Keratinocyte (primary cell): ENCODE measurements around the gene ARMC6. TPM values are rescaled to one million over a fixed set of nuclear protein-coding genes. Genes with fewer than 3 reads are reported as not detected.

Experiments used
- DNase-seq: peaks from one replicate; pipeline ENCODE4 v3.0.0-alpha.2; 2011; ENCODE audit warnings: low read depth, missing footprints, low spot score
- FAIRE-seq: peaks from 2 replicates; lab custom pipeline; 2011; peaks lifted over from hg19 to GRCh38; lab: Jason Lieb, UNC
- H2AFZ ChIP-seq: 2 replicates; pipeline ENCODE4 v1.6.0; 2012; ENCODE audit warnings: low read length, control low read depth, inconsistent platforms; ENCODE audit not compliant: control insufficient read depth
- H3K27ac ChIP-seq: 2 replicates; pipeline ENCODE4 v1.5.1; 2011; ENCODE audit warnings: low read length; ENCODE audit not compliant: control insufficient read depth, insufficient read depth
- H3K27me3 ChIP-seq: 3 replicates; pipeline ENCODE4 v1.6.0; 2011; ENCODE audit warnings: low read length; ENCODE audit not compliant: control insufficient read depth, insufficient read depth; ENCODE audit errors: extremely low read depth
- H3K36me3 ChIP-seq, 2 experiments: 2 replicates in 1 of 2; 3 replicates in 1 of 2; pipeline ENCODE4 v1.5.1; 2011; ENCODE audit warnings: low read length in 2 of 2, mild to moderate bottlenecking in 1 of 2; ENCODE audit not compliant: control insufficient read depth in 2 of 2, insufficient read depth in 2 of 2; ENCODE audit errors: extremely low read depth in 1 of 2
- H3K4me1 ChIP-seq: 3 replicates; pipeline ENCODE4 v1.5.1; 2011; ENCODE audit warnings: low read length; ENCODE audit not compliant: control insufficient read depth, insufficient read depth; ENCODE audit errors: extremely low read depth
- H3K4me2 ChIP-seq: 3 replicates; pipeline ENCODE4 v1.6.0; 2011; ENCODE audit warnings: low read depth, low read length; ENCODE audit not compliant: control insufficient read depth, insufficient read depth; ENCODE audit errors: extremely low read depth
- H3K4me3 ChIP-seq, 3 experiments: fragments of 200-600 bp in 1 of 3; sonication (generic) in 1 of 3; 2 replicates in 2 of 3; 3 replicates in 1 of 3; pipeline ENCODE4 v1.5.1; 2011 to 2016; ENCODE audit warnings: low read length in 3 of 3, mild to moderate bottlenecking in 3 of 3, control low read depth in 2 of 3, inconsistent platforms in 1 of 3, low read depth in 1 of 3, mixed read lengths in 1 of 3, mixed run types in 1 of 3, moderate library complexity in 1 of 3; ENCODE audit not compliant: control insufficient read depth in 2 of 3, insufficient read depth in 2 of 3; ENCODE audit errors: extremely low read depth in 1 of 3
- H3K79me2 ChIP-seq: 2 replicates; pipeline ENCODE4 v1.6.0; 2012; ENCODE audit warnings: low read length; ENCODE audit not compliant: control insufficient read depth, insufficient read depth
- H3K9ac ChIP-seq: 3 replicates; pipeline ENCODE4 v1.6.0; 2011; ENCODE audit warnings: low read length; ENCODE audit not compliant: control insufficient read depth, insufficient read depth; ENCODE audit errors: extremely low read depth
- H3K9me1 ChIP-seq: 3 replicates; pipeline ENCODE4 v1.6.0; 2011; ENCODE audit warnings: low read length; ENCODE audit not compliant: control insufficient read depth, insufficient read depth; ENCODE audit errors: extremely low read depth
- H3K9me3 ChIP-seq: 2 replicates; pipeline ENCODE4 v1.5.1; 2012; ENCODE audit warnings: low read depth, low read length; ENCODE audit not compliant: control insufficient read depth
- H4K20me1 ChIP-seq: 3 replicates; pipeline ENCODE4 v1.6.0; 2011; ENCODE audit warnings: low read length; ENCODE audit not compliant: control insufficient read depth, insufficient read depth; ENCODE audit errors: extremely low read depth
- EZH2 ChIP-seq: IDR thresholded peaks from one replicate; pipeline ENCODE4 v1.6.1; 2012; ENCODE audit warnings: inconsistent platforms, mild to moderate bottlenecking, low read length, moderate library complexity
- dilution Hi-C: fragments of 300-500 bp; cut with MboI; formaldehyde crosslinking; loops from one replicate; pipeline ENCODE4 v1.7.0; 2020; ENCODE audit warnings: low sequenced_read_pairs; ENCODE audit not compliant: extremely low pct_ligation_motif_present
- polyA plus RNA-seq, 5 experiments: library from polyadenylated mRNA; depleted of rRNA in 3 of 5; stranded (reverse) in 3 of 5; stranded (forward) in 1 of 5; unstranded in 1 of 5; fragments of >200 nt; gene quantifications; 1 replicate in 1 of 5; 2 replicates in 3 of 5; 3 replicates in 1 of 5; pipeline versions ENCODE4 v1.2.1 to v1.2.3, GENCODE V29; 2011 to 2012; ENCODE audit warnings: missing spikeins in 2 of 5, low read depth in 1 of 5, low replicate concordance in 1 of 5
- TF ChIP-seq, protein P1 (sequence below), 3 experiments: IDR thresholded peaks in 1 of 3; conservative IDR thresholded peaks in 1 of 3; optimal IDR thresholded peaks in 1 of 3; 2 replicates in 2 of 3; 3 replicates in 1 of 3; pipeline versions ENCODE3 to v1.5.1; 2011; ENCODE audit warnings: low read length in 3 of 3, mild to moderate bottlenecking in 3 of 3, moderate library complexity in 2 of 3, control low read depth in 1 of 3, inconsistent platforms in 1 of 3; ENCODE audit not compliant: insufficient read depth in 2 of 3; ENCODE audit errors: extremely low read depth in 1 of 3

ARMC6 gene
- polyA plus RNA-seq, 1 donor (not counting 4 experiments of a cell fraction or from before 2014, with no cell fraction given): 23.8 TPM

DNA sequence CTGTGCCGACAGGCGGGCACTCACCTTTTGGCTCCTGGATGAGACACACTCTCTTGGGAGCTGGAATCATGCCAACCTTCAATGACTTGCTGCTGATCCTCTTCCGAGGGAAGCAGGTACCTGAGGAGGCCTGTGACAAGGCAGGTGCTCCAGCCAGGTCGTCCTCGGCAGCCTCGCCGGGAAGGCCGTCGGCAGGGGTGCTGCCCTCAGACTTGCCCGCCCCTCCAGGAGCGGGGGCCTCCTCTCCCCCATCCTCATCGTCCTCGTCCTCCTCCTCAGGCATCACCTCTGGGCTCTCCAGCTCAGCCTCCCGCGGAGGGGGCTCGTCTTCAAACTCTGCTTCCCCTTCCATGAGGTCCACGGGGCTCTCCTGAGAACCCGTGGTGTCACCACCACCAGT, 29.3 kb upstream of the ARMC6 start:
- H3K9me1 ChIP-seq: no peaks in the 10 kb centered on the region
- dilution Hi-C loops: no loop called here
- H3K27ac ChIP-seq: no peak overlapping the region
- no peak overlapping the region for H2AFZ ChIP-seq
- H3K9me3 ChIP-seq: no peaks in the 10 kb centered on the region
- peaks cover 2% of the 10 kb centered on the region for H3K79me2 ChIP-seq
- no peak overlapping the region for H3K9ac ChIP-seq
- no peak for FAIRE-seq
- H3K4me3 ChIP-seq: no peak overlapping the region
- H4K20me1 ChIP-seq: peaks cover 3% of the 10 kb centered on the region
- peaks cover 45 to 63% of the 10 kb centered on the region in 2 experiments for H3K36me3 ChIP-seq
- H3K4me1 ChIP-seq: no peaks in the 10 kb centered on the region
- DNase-seq: no peak
- H3K27me3 ChIP-seq: no peaks in the 10 kb centered on the region
- no peak overlapping the region for H3K4me2 ChIP-seq
- no peak for TF ChIP-seq EZH2
- TF ChIP-seq, protein P1, sequence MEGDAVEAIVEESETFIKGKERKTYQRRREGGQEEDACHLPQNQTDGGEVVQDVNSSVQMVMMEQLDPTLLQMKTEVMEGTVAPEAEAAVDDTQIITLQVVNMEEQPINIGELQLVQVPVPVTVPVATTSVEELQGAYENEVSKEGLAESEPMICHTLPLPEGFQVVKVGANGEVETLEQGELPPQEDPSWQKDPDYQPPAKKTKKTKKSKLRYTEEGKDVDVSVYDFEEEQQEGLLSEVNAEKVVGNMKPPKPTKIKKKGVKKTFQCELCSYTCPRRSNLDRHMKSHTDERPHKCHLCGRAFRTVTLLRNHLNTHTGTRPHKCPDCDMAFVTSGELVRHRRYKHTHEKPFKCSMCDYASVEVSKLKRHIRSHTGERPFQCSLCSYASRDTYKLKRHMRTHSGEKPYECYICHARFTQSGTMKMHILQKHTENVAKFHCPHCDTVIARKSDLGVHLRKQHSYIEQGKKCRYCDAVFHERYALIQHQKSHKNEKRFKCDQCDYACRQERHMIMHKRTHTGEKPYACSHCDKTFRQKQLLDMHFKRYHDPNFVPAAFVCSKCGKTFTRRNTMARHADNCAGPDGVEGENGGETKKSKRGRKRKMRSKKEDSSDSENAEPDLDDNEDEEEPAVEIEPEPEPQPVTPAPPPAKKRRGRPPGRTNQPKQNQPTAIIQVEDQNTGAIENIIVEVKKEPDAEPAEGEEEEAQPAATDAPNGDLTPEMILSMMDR (optimal IDR thresholded peaks at IDR 0.05 in 1 of 3, IDR thresholded peaks at IDR 0.05 in 1 of 3, conservative IDR thresholded peaks at IDR 0.05 in 1 of 3; ENCODE audit: extremely low read depth in 1 of 3, insufficient read depth in 2 of 3, low read length in 3 of 3): no peak

DNA sequence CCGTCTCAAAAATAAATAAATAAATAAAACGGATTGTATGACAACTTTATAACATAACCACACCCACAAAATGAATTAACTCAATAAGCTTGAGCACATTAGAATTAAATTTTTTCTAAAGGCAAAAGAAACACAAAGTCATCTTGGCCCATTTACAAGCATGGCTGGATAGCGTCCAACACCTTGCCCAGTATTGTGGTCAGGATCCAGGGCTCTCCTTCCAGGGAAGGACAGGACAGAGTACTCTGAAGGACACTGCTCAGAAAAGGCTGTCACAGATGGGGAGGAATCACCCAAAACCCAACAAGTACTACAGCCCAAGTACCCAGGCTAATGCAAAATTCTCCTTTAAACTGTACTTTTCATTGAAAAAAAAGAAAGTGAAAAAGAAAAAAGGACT, 27.2 kb upstream of the ARMC6 start:
- DNase-seq (no peak), FAIRE-seq (no peak)
- Histone ChIP-seq H3K4me2 (no peak overlapping the region), H3K27me3 (no peaks in the 10 kb centered on the region), H3K9me1 (no peaks in the 10 kb centered on the region), H3K9ac (no peak overlapping the region), H3K4me3 (no peak overlapping the region), H3K79me2 (peaks cover 2% of the 10 kb centered on the region), H3K4me1 (no peaks in the 10 kb centered on the region), H3K27ac (no peak overlapping the region), H2AFZ (no peak overlapping the region), H3K36me3 (peaks cover 50 to 60% of the 10 kb centered on the region in 2 experiments), H4K20me1 (no peaks in the 10 kb centered on the region), H3K9me3 (no peaks in the 10 kb centered on the region)
- dilution Hi-C loops: no loop called here
- TF ChIP-seq, protein P1 (optimal IDR thresholded peaks at IDR 0.05 in 1 of 3, IDR thresholded peaks at IDR 0.05 in 1 of 3, conservative IDR thresholded peaks at IDR 0.05 in 1 of 3; ENCODE audit: extremely low read depth in 1 of 3, insufficient read depth in 2 of 3, low read length in 3 of 3): no peak
- no peak for TF ChIP-seq EZH2
